Sigmoid colon (tissue), 7 donors: Measurements from ENCODE around the gene IL3. TPM values are rescaled to one million over a fixed set of nuclear protein-coding genes. Genes with fewer than 3 reads are reported as not detected.

Source experiments
- DNase-seq: peaks from one replicate; pipeline ENCODE4 v3.0.0-alpha.2; 2019
- H3K27ac ChIP-seq, 4 donors: fragments of 200-600 bp; sonication (generic); one replicate each; pipeline ENCODE4 v1.5.1; 2016 to 2019; ENCODE audit warnings: mild to moderate bottlenecking in 1 of 4
- H3K27me3 ChIP-seq, 3 donors: fragments of 200-600 bp; sonication (generic); one replicate each; pipeline ENCODE4 v1.5.1; 2019; ENCODE audit warnings: mild to moderate bottlenecking in 1 of 3
- H3K36me3 ChIP-seq, 4 donors: fragments of 200-600 bp; sonication (generic); one replicate each; pipeline ENCODE4 v1.5.1; 2016 to 2019
- H3K4me1 ChIP-seq, 4 donors: fragments of 200-600 bp; sonication (generic); one replicate each; pipeline ENCODE4 v1.5.1; 2017 to 2019
- H3K4me3 ChIP-seq, 4 donors: fragments of 200-600 bp; sonication (generic); one replicate each; pipeline ENCODE4 v1.5.1; 2017 to 2019; ENCODE audit warnings: mild to moderate bottlenecking in 2 of 4, moderate library complexity in 1 of 4
- H3K9me3 ChIP-seq, 4 donors: fragments of 200-600 bp in 3 of 4; sonication (generic) in 3 of 4; one replicate each; pipeline versions ENCODE4 v1.5.1 to v1.6.1; 2013 to 2019
- EP300 ChIP-seq, 4 donors: sonication (generic); formaldehyde crosslinking; IDR thresholded peaks; one replicate each; pipeline ENCODE4 v1.6.1; 2017; ENCODE audit warnings: antibody characterized with exemption in 4 of 4
- POLR2A ChIP-seq, 2 donors: fragments of 450-650 bp; IDR thresholded peaks; one replicate each; pipeline ENCODE4 v1.6.1; 2016; ENCODE audit warnings: antibody characterized with exemption in 2 of 2, mild to moderate bottlenecking in 2 of 2, moderate library complexity in 2 of 2
- POLR2AphosphoS5 ChIP-seq, 4 donors: sonication (generic); formaldehyde crosslinking; IDR thresholded peaks; one replicate each; pipeline ENCODE4 v1.6.1; 2017; ENCODE audit warnings: antibody characterized with exemption in 4 of 4
- WGBS, 2 donors: extraction: QIAGEN DNeasy Blood & Tissue Kit; methylation state at CpG; one replicate each; pipeline ENCODE4 v1.1.7; 2013; 5-methylcytosine and 5-hydroxymethylcytosine counted together
- intact Hi-C: fragments of 100-400 bp; cut with DNase I; formaldehyde crosslinking; loops from one replicate; pipeline ENCODE4 v1.15.1; 2023
- polyA plus RNA-seq, 3 donors: library from polyadenylated mRNA; stranded (reverse); fragments of 200-250 nt; gene quantifications; one replicate each; pipeline ENCODE4 v1.2.3, GENCODE V29; 2013
- total RNA-seq, 4 donors: library from RNA; depleted of rRNA; stranded (reverse); fragments of >200 nt; gene quantifications; one replicate each; pipeline ENCODE4 v1.1.0, GENCODE V29; 2016
- TF ChIP-seq, protein P1 (sequence below), 4 experiments: fragments of 450-650 bp in 3 of 4; fragments of 200-600 bp in 1 of 4; IDR thresholded peaks; one replicate each; pipeline ENCODE4 v1.5.1; 2016 to 2019; ENCODE audit warnings: antibody characterized with exemption in 4 of 4, mild to moderate bottlenecking in 3 of 4, moderate library complexity in 2 of 4
- donor health status: healthy with polysubstance abuse.
- donor health status: Bipolar disorder and iron deficiency.
- donor health status: healthy.

Gene IL3
- total and polyA plus RNA-seq, 7 donors, result not detected

DNA sequence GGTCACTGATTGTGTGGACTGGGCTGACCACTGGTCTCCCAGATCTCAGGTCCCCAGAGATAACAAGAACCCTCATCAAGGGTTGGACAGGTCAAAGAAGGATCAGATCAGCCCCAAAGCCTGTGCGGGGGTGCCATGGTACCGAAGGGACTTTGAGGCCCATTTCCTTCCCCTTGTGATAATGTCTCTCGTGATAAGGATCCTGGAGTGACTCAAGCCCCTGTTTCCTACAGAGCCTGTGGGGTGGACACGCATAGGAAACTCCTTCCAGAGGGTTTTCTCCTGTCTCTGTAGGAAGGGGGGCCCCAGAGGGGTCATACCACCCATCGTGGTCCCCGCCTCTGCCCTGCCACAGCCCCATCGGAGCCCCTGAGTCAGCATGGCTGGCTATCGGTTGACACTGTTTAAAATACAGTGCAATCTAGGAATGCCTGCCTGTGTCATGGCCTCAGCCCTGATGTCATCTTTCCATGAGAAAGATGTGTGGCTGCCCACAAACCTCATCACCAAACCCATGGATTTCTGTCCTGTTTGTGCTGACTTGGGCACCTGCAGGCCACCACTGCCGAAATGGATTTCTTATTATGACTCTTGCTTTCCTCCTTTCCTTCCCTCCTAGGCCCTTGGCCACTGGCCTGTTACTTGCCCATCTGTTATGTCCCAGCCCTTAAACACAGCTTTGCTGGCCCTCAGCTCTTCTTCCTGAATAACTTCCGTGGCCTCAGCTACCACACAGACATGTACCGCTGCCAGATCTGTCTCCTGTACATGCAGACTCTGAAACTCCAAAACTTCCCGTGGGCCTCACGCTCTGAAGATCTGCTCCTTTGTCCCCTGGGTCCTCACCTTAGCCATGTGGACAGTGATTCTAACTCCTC is 10.2 kb downstream of the IL3 start:
- WGBS, 2 donors, result 73 to 85% methylated on average over 13 of the region's 13 CpGs
- H3K4me3 ChIP-seq, result no peak overlapping the region
- H3K9me3 ChIP-seq, result no peaks in the 10 kb centered on the region
- intact Hi-C loops, result no loop called here
- TF ChIP-seq, protein P1, sequence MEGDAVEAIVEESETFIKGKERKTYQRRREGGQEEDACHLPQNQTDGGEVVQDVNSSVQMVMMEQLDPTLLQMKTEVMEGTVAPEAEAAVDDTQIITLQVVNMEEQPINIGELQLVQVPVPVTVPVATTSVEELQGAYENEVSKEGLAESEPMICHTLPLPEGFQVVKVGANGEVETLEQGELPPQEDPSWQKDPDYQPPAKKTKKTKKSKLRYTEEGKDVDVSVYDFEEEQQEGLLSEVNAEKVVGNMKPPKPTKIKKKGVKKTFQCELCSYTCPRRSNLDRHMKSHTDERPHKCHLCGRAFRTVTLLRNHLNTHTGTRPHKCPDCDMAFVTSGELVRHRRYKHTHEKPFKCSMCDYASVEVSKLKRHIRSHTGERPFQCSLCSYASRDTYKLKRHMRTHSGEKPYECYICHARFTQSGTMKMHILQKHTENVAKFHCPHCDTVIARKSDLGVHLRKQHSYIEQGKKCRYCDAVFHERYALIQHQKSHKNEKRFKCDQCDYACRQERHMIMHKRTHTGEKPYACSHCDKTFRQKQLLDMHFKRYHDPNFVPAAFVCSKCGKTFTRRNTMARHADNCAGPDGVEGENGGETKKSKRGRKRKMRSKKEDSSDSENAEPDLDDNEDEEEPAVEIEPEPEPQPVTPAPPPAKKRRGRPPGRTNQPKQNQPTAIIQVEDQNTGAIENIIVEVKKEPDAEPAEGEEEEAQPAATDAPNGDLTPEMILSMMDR (IDR thresholded peaks at IDR 0.05), result no peak
- TF ChIP-seq POLR2AphosphoS5 (IDR thresholded peaks at IDR 0.05) (no peak), POLR2A (IDR thresholded peaks at IDR 0.05) (no peak), EP300 (IDR thresholded peaks at IDR 0.05) (no peak)
- no peaks in the 10 kb centered on the region for H3K27me3 ChIP-seq
- no peaks in the 10 kb centered on the region for H3K4me1 ChIP-seq
- no peaks in the 10 kb centered on the region for H3K36me3 ChIP-seq
- H3K27ac ChIP-seq, result no peak overlapping the region
- no peak for DNase-seq

DNA sequence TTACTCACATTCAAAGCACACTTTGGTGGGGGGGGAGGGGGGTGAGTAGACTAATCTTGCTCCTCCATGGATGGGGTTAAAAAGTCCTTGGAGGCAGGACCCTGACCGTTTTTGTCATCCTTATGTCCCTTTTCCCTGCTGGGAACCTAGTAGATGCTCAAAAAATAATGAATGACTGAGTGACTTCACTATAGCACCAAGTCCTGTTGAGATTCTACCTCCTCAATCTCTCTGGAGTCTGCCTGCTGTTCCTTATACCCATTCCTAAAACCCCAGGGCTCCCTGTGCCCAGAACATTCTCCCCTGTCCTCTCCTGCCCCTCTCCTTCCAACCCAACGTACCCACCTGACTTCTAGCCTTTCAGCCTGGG is 10.9 kb downstream of the IL3 start:
- no peak overlapping the region for H3K27ac ChIP-seq
- H3K4me1 ChIP-seq, result no peaks in the 10 kb centered on the region
- no peak overlapping the region for H3K4me3 ChIP-seq
- H3K9me3 ChIP-seq, result no peaks in the 10 kb centered on the region
- H3K36me3 ChIP-seq, result no peaks in the 10 kb centered on the region
- intact Hi-C loops, result no loop called here
- TF ChIP-seq POLR2A (IDR thresholded peaks at IDR 0.05) (no peak), EP300 (IDR thresholded peaks at IDR 0.05) (no peak), POLR2AphosphoS5 (IDR thresholded peaks at IDR 0.05) (no peak)
- TF ChIP-seq, protein P1 (IDR thresholded peaks at IDR 0.05), result no peak
- no peak for DNase-seq
- WGBS, 2 donors, result 70 to 85% methylated on average over 2 of the region's 2 CpGs
- H3K27me3 ChIP-seq, result no peaks in the 10 kb centered on the region

DNA sequence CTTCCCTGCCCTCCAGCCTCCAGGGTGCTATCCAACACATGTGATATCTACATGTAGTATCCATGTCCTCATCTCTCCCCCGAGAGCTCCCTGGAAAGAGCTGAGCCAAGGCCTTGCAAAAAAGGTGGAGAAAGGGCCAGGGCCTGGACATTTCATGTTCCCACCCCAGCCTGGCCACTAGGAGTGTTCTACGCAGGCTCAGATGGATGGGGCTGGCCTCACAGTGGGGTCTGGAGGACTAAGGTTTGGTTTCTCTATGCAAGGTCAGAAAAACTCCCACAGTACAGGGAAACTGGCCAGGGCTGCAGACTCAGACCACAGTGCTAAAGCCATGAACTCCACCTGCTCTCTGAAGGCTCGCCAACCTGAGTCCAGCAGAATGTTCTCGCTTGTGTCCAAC is 11.6 kb downstream of the IL3 start:
- no peaks in the 10 kb centered on the region for H3K9me3 ChIP-seq
- H3K4me3 ChIP-seq, result no peak overlapping the region
- H3K36me3 ChIP-seq, result no peaks in the 10 kb centered on the region
- intact Hi-C loops, result no loop called here
- no peak overlapping the region for H3K27ac ChIP-seq
- H3K4me1 ChIP-seq, result no peaks in the 10 kb centered on the region
- no peaks in the 10 kb centered on the region for H3K27me3 ChIP-seq
- 97 to 98% methylated on average over 4 of the region's 4 CpGs for WGBS, 2 donors
- DNase-seq, result no peak
- TF ChIP-seq POLR2AphosphoS5 (IDR thresholded peaks at IDR 0.05), result no peak
- no peak for TF ChIP-seq EP300 (IDR thresholded peaks at IDR 0.05)
- TF ChIP-seq POLR2A (IDR thresholded peaks at IDR 0.05), result no peak
- TF ChIP-seq, protein P1 (IDR thresholded peaks at IDR 0.05), result no peak

DNA sequence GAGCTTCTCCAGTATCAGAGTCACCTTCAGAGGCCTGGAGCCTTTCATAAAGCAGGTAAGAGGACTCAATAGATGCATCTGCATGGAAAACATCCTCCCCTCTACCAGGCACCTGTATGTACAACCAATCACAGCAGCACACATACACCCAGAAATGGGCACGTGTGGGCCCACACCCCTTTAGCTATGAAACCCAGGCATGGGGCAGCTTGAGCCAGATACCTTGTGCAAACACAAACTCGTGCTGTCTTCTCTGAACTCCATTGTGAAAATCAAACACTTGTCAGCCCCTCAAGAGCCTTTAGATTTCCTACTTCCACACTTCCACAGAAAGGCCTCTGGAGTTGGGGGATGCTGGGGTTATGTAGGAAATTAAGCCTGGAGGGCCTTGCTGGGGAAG is 12.1 kb downstream of the IL3 start:
- Histone ChIP-seq H3K9me3 (no peaks in the 10 kb centered on the region), H3K27me3 (no peaks in the 10 kb centered on the region), H3K27ac (no peak overlapping the region), H3K36me3 (no peaks in the 10 kb centered on the region), H3K4me1 (no peaks in the 10 kb centered on the region), H3K4me3 (no peak overlapping the region)
- intact Hi-C loops, result no loop called here
- TF ChIP-seq POLR2AphosphoS5 (IDR thresholded peaks at IDR 0.05), result no peak
- 38 to 72% methylated on average over 2 of the region's 2 CpGs for WGBS, 2 donors
- DNase-seq, result no peak

DNA sequence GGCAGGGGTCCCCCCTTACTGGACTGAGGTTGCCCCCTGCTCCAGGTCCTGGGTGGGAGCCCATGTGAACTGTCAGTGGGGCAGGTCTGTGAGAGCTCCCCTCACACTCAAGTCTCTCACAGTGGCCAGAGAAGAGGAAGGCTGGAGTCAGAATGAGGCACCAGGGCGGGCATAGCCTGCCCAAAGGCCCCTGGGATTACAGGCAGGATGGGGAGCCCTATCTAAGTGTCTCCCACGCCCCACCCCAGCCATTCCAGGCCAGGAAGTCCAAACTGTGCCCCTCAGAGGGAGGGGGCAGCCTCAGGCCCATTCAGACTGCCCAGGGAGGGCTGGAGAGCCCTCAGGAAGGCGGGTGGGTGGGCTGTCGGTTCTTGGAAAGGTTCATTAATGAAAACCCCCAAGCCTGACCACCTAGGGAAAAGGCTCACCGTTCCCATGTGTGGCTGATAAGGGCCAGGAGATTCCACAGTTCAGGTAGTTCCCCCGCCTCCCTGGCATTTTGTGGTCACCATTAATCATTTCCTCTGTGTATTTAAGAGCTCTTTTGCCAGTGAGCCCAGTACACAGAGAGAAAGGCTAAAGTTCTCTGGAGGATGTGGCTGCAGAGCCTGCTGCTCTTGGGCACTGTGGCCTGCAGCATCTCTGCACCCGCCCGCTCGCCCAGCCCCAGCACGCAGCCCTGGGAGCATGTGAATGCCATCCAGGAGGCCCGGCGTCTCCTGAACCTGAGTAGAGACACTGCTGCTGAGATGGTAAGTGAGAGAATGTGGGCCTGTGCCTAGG is 13.0 kb downstream of the IL3 start, which contains the start of gene CSF2:
Gene CSF2, plus strand, starts transcription at position 559 of the 783 bp plus-strand sequence. Its CDS starts 35 bp downstream, at position 594.
- intact Hi-C loops, result no loop called here
- no peaks in the 10 kb centered on the region for H3K36me3 ChIP-seq
- no peak for DNase-seq
- 81 to 84% methylated on average over 12 of the region's 12 CpGs for WGBS, 2 donors
- TF ChIP-seq POLR2AphosphoS5 (IDR thresholded peaks at IDR 0.05), result no peak
- TF ChIP-seq, protein P1 (IDR thresholded peaks at IDR 0.05), result no peak
- TF ChIP-seq POLR2A (IDR thresholded peaks at IDR 0.05), result no peak
- no peak for TF ChIP-seq EP300 (IDR thresholded peaks at IDR 0.05)
- H3K9me3 ChIP-seq, result no peaks in the 10 kb centered on the region
- no peak within 1 kb of the TSS for H3K27ac ChIP-seq
- no peaks in the 10 kb centered on the region for H3K27me3 ChIP-seq
- H3K4me1 ChIP-seq, result no peaks in the 10 kb centered on the region
- H3K4me3 ChIP-seq, result no peak within 1 kb of the TSS
